ENCODE data around the gene HNRNPH3.

Gene HNRNPH3

GRCh38 chr10:68332259-68333057 lies 594 bp downstream of the HNRNPH3 start, which contains the start of gene PBLD:
Gene PBLD, minus strand, starts transcription at chr10:68332928. Its CDS starts 26,084 bp downstream, at chr10:68306844.
- no peak for FAIRE-seq

GRCh38 chr10:68333058-68333395 lies 1.2 kb downstream of the HNRNPH3 start:
- no peak for FAIRE-seq

- no peak for FAIRE-seq
Observed at GRCh38 chr10:68333440-68334431, 1.9 kb downstream of the HNRNPH3 start.

GRCh38 chr10:68334672-68335467 lies 3.0 kb downstream of the HNRNPH3 start:
- no peak for FAIRE-seq

- FAIRE-seq, result no peak
Observed at GRCh38 chr10:68336754-68337351, 5.0 kb downstream of the HNRNPH3 start.

- FAIRE-seq, result no peak
Observed at GRCh38 chr10:68340358-68341080, 8.7 kb downstream of the HNRNPH3 start.

GRCh38 chr10:68342909-68343516 lies 11.1 kb downstream of the HNRNPH3 start:
- FAIRE-seq, result no peak

- no peak for FAIRE-seq
Observed at GRCh38 chr10:68345621-68346020, 13.8 kb downstream of the HNRNPH3 start.

GRCh38 chr10:68346774-68347173 lies 14.9 kb downstream of the HNRNPH3 start:
- FAIRE-seq, result no peak

GRCh38 chr10:68348265-68348741 lies 16.4 kb downstream of the HNRNPH3 start:
- FAIRE-seq, result no peak

GRCh38 chr10:68353537-68353936 lies 21.7 kb downstream of the HNRNPH3 start:
- no peak for FAIRE-seq

GRCh38 chr10:68359189-68359588 lies 27.3 kb downstream of the HNRNPH3 start:
- peak; percentile 81 for FAIRE-seq

GRCh38 chr10:68362590-68362989 lies 30.7 kb downstream of the HNRNPH3 start:
- FAIRE-seq, result no peak

GRCh38 chr10:68364101-68364886 lies 32.4 kb downstream of the HNRNPH3 start:
- no peak for FAIRE-seq

GRCh38 chr10:68365611-68366010 lies 33.7 kb downstream of the HNRNPH3 start:
- FAIRE-seq, result no peak

GRCh38 chr10:68366600-68366999 lies 34.7 kb downstream of the HNRNPH3 start:
- peak; percentile 46 for FAIRE-seq

- no peak for FAIRE-seq
Observed at GRCh38 chr10:68367121-68367520, 35.3 kb downstream of the HNRNPH3 start.

GRCh38 chr10:68371604-68372003 lies 39.7 kb downstream of the HNRNPH3 start:
- no peak for FAIRE-seq

GRCh38 chr10:68385740-68386139 lies 53.9 kb downstream of the HNRNPH3 start:
- no peak for FAIRE-seq
